HG03460 (cell line): ENCODE results near the gene STAC3.

ENCODE experiments used
- ATAC-seq: cut with Tn5 transposase; IDR thresholded peaks from one replicate; pipeline ENCODE4 v1.9.1; 2021; ENCODE audit not compliant: unreplicated experiment

STAC3 gene

GRCh38 chr12:57236201-57236924 is 14.6 kb downstream of the STAC3 start:
- no peak for ATAC-seq

- no peak for ATAC-seq
Observed at GRCh38 chr12:57235728-57236131, 15.3 kb downstream of the STAC3 start.

- ATAC-seq = no peak
Observed at GRCh38 chr12:57235017-57235727, 15.8 kb downstream of the STAC3 start.

- no peak for ATAC-seq
Observed at GRCh38 chr12:57234571-57235016, 16.4 kb downstream of the STAC3 start.

- ATAC-seq = no peak
Observed at GRCh38 chr12:57234233-57234570, 16.8 kb downstream of the STAC3 start.

GRCh38 chr12:57233357-57234232 is 17.4 kb downstream of the STAC3 start:
- ATAC-seq = no peak

GRCh38 chr12:57232156-57232756 is 18.7 kb downstream of the STAC3 start:
- no peak for ATAC-seq

GRCh38 chr12:57231276-57232021 is 19.5 kb downstream of the STAC3 start:
- no peak for ATAC-seq

GRCh38 chr12:57230381-57231155 is 20.4 kb downstream of the STAC3 start:
- ATAC-seq = no peak

- peak; percentile 59 for ATAC-seq
Observed at GRCh38 chr12:57229634-57230380, 21.2 kb downstream of the STAC3 start, which contains the start of gene SHMT2. Gene SHMT2, plus strand, starts transcription at chr12:57229711. Its CDS starts 68 bp downstream, at chr12:57229779.

- no peak for ATAC-seq
Observed at GRCh38 chr12:57229046-57229633, 21.8 kb downstream of the STAC3 start.

GRCh38 chr12:57227315-57228115 is 23.5 kb downstream of the STAC3 start:
- no peak for ATAC-seq

GRCh38 chr12:57226588-57227314 is 24.2 kb downstream of the STAC3 start:
- ATAC-seq = no peak

GRCh38 chr12:57225680-57226210 is 25.2 kb downstream of the STAC3 start:
- ATAC-seq = no peak

- no peak for ATAC-seq
Observed at GRCh38 chr12:57224973-57225679, 25.9 kb downstream of the STAC3 start.
